ENCODE data around the gene POP7.

GRCh38 chr7:100692578-100692961 is 13.4 kb upstream of the POP7 start:
- TF ChIP-seq CTCF (IDR thresholded peaks at IDR 0.05; ENCODE audit: insufficient read depth, low read depth, low read length): no peak
- TF ChIP-seq EZH2 (IDR thresholded peaks at IDR 0.05; ENCODE audit: insufficient read depth, low read length): no peak
